Astrocyte of the spinal cord (primary cell): ENCODE measurements around the gene SVEP1.
A peak's percentile ranks its signal among the peaks of the same experiment; 100 is the strongest.
"Not testable (repeated sequence)": the region's sequence is repeated elsewhere in the genome, so short reads cannot be mapped to it uniquely, and the experiment has no call there.

Experiments
- DNase-seq: peaks from one replicate; pipeline ENCODE4 v3.0.0; 2011; ENCODE audit warnings: low read depth, low spot score
- H3K4me3 ChIP-seq: 2 replicates; pipeline ENCODE4 v1.5.1; 2011; ENCODE audit warnings: low read depth, mild to moderate bottlenecking, low read length, moderate library complexity
- CTCF ChIP-seq: IDR thresholded peaks from 2 replicates; pipeline ENCODE4 v1.5.1; 2012; ENCODE audit warnings: low read depth, mild to moderate bottlenecking, low read length, inconsistent platforms
- in situ Hi-C: cut with HindIII; loops from 2 replicates; pipeline ENCODE4 v1.10.0; 2017; ENCODE audit warnings: low sequenced_read_pairs

The SVEP1 gene

GRCh38 chr9:110536822-110537221, 42.7 kb downstream of the SVEP1 start:
- TF ChIP-seq CTCF: no peak
- in situ Hi-C loops: no loop called here
- peak; percentile 34 for DNase-seq
- no peak overlapping the region for H3K4me3 ChIP-seq

GRCh38 chr9:110534162-110534561, 45.4 kb downstream of the SVEP1 start:
- in situ Hi-C loops, DNase-seq, H3K4me3 ChIP-seq: not testable (repeated sequence)

GRCh38 chr9:110532908-110533665, 46.5 kb downstream of the SVEP1 start:
- no peak overlapping the region for H3K4me3 ChIP-seq
- in situ Hi-C loops: no loop called here
- TF ChIP-seq CTCF: no peak
- DNase-seq: no peak

- no peak for TF ChIP-seq CTCF
- in situ Hi-C loops: no loop called here
- H3K4me3 ChIP-seq: no peak overlapping the region
- DNase-seq: peak; percentile 56
Measured at GRCh38 chr9:110531776-110532175, 47.8 kb downstream of the SVEP1 start.

- DNase-seq, in situ Hi-C loops, H3K4me3 ChIP-seq: not testable (repeated sequence)
Measured at GRCh38 chr9:110531241-110531640, 48.3 kb downstream of the SVEP1 start.

GRCh38 chr9:110528645-110529044, 50.9 kb downstream of the SVEP1 start:
- in situ Hi-C loops: no loop called here
- no peak overlapping the region for H3K4me3 ChIP-seq
- DNase-seq: no peak
- no peak for TF ChIP-seq CTCF

- DNase-seq: peak; percentile 50
- in situ Hi-C loops: no loop called here
- no peak for TF ChIP-seq CTCF
- H3K4me3 ChIP-seq: no peak overlapping the region
Measured at GRCh38 chr9:110526426-110526825, 53.1 kb downstream of the SVEP1 start.

GRCh38 chr9:110521206-110521605, 58.3 kb downstream of the SVEP1 start:
- in situ Hi-C loops: no loop called here
- no peak for DNase-seq
- no peak for TF ChIP-seq CTCF
- H3K4me3 ChIP-seq: no peak overlapping the region
